ENCODE measurements around the gene TEX13D.

GRCh38 chrX:124300405-124300804, 32.1 kb upstream of the TEX13D start:
- TF ChIP-seq, protein P1, sequence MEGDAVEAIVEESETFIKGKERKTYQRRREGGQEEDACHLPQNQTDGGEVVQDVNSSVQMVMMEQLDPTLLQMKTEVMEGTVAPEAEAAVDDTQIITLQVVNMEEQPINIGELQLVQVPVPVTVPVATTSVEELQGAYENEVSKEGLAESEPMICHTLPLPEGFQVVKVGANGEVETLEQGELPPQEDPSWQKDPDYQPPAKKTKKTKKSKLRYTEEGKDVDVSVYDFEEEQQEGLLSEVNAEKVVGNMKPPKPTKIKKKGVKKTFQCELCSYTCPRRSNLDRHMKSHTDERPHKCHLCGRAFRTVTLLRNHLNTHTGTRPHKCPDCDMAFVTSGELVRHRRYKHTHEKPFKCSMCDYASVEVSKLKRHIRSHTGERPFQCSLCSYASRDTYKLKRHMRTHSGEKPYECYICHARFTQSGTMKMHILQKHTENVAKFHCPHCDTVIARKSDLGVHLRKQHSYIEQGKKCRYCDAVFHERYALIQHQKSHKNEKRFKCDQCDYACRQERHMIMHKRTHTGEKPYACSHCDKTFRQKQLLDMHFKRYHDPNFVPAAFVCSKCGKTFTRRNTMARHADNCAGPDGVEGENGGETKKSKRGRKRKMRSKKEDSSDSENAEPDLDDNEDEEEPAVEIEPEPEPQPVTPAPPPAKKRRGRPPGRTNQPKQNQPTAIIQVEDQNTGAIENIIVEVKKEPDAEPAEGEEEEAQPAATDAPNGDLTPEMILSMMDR (IDR thresholded peaks at IDR 0.05), result no peak
- TF ChIP-seq POLR2A (IDR thresholded peaks at IDR 0.05), result no peak

Data from thyroid gland (tissue), 4 donors.